CD4-positive, alpha-beta T cell treated with Interleukin-4 for 4 hours (primary cell): ENCODE results near the gene GSDMA.
A peak's percentile ranks its signal among the peaks of the same experiment; 100 is the strongest.

Source experiments
- DNase-seq: peaks from one replicate; pipeline ENCODE4 v3.0.0-alpha.2; 2020

Gene GSDMA

GRCh38 chr17:40023590-40024292 lies 60.9 kb downstream of the GSDMA start:
- DNase-seq = no peak

DNA sequence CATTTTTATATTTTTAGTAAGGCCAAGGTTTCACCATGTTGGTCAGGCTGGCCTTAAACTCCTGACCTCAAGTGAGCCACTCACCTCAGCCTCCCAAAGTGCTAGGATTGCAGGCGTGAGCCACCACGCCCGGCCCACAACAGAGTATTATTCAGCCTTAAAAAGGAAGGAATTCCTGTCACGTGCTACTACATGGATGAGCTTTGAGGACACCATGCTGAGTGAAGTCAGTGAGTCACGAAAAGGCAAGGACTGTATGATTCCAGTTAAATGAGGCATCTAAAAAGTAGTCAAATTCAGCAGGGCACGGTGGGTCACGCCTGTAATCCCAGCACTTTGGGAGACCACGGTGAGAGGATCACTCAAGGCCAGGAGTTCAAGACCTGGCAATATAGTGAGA lies 62.1 kb downstream of the GSDMA start:
- DNase-seq = no peak

GRCh38 chr17:40025559-40025958 lies 62.8 kb downstream of the GSDMA start:
- no peak for DNase-seq

GRCh38 chr17:40025991-40026815 lies 63.4 kb downstream of the GSDMA start:
- DNase-seq = peak; percentile 41

DNA sequence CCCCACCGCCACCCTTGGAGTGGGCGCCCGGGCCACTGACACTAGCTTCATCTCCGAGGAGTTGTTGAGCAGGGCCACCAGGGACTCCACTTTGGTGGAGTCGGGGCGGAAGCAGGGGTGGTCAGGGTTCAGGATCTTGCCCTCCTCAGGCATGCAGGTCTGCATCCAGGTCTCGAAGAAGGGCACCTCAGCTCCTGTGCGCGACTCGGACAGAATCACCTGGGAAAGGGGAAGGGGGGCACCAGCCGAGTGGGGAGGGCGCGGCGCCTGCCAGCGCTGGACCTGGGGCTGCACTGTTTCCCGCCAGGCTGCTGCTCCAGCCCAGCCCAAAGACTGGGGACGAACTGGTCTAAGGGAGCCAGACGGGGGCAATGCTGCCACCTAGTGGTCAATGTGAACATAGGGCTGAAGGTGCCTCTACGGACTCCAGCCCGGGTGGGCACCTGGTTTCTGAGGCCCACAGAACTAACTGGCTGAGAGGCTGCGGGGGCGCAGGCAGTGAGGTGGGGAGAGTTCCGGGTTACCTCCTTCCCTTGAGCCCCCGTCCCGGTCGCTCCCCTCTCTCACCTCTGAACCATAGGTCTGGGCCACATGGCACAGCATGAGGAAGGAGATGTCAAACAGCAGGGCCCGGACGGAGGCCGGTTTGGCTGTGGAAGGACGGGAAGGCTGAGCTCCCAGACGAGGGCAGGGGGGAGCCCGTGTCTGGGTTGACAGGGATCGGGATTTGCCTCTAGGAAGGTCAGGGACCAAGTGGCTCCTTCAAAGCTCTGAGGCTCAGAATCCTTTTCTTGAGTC lies 64.2 kb downstream of the GSDMA start:
- DNase-seq = peak; percentile 75
